ENCODE data around the gene PPARA. TPM values are rescaled to one million over a fixed set of nuclear protein-coding genes. Genes with fewer than 3 reads are reported as not detected.

PPARA gene
- total RNA-seq, 4 donors from 2014 or later = 26.9 to 41.9 (median 37.4) TPM

DNA sequence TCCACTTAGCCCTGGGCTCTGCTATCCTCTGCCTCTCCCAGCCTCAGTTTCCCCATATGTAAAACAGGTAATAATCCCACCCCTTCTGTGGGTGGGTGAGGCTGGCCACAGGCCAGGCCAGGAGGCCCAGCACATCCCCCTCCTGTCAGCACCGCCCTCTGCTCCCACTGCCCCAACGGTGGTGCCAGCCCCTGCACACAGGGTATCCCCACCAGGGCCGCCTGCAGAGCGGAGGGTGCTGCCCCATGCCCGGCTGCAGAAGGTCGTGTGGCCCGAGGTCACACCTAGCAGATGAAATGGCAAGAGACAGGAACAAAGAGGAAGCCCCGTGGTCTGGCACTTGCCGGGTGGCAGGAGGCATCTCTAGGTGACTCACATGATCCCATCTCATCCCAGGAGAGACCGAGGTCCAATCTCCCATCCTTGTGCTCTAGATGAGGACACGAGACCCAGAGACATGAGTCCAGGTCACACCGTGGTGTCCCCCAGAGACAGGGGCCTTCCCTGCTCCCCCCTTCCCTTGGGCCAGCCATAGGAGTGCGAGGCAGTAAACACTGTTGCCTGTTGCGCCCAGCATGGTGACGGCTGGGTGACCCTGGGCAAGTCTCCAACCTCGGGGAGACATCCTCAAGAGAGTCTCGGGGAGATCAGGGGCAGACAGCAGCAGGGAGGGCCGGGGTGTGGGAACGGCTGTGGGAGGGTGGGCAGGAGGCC lies 27.2 kb upstream of the PPARA start:
- Histone ChIP-seq H3K36me3 (no peaks in the 10 kb centered on the region), H3K27ac (no peak overlapping the region), H3K9me3 (no peaks in the 10 kb centered on the region), H3K27me3 (no peaks in the 10 kb centered on the region), H3K4me1 (peaks cover 0 to 4% of the 10 kb centered on the region in 2 donors), H3K4me3 (replicated peaks in 1 of 3) (no peak overlapping the region)
- intact Hi-C loops (cut with DNase I) = loop anchor here (10.0 kb wide), 1 partner anchor 422 kb away; no protein-coding TSS in a partner anchor
- WGBS, 2 donors = 75 to 88% methylated on average over 15 to 19 of the region's 19 CpGs
- no peak for DNase-seq
- no peak for TF ChIP-seq POLR2A (IDR thresholded peaks at IDR 0.05)
- TF ChIP-seq, protein P1, sequence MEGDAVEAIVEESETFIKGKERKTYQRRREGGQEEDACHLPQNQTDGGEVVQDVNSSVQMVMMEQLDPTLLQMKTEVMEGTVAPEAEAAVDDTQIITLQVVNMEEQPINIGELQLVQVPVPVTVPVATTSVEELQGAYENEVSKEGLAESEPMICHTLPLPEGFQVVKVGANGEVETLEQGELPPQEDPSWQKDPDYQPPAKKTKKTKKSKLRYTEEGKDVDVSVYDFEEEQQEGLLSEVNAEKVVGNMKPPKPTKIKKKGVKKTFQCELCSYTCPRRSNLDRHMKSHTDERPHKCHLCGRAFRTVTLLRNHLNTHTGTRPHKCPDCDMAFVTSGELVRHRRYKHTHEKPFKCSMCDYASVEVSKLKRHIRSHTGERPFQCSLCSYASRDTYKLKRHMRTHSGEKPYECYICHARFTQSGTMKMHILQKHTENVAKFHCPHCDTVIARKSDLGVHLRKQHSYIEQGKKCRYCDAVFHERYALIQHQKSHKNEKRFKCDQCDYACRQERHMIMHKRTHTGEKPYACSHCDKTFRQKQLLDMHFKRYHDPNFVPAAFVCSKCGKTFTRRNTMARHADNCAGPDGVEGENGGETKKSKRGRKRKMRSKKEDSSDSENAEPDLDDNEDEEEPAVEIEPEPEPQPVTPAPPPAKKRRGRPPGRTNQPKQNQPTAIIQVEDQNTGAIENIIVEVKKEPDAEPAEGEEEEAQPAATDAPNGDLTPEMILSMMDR (IDR thresholded peaks at IDR 0.05) = no peak

DNA sequence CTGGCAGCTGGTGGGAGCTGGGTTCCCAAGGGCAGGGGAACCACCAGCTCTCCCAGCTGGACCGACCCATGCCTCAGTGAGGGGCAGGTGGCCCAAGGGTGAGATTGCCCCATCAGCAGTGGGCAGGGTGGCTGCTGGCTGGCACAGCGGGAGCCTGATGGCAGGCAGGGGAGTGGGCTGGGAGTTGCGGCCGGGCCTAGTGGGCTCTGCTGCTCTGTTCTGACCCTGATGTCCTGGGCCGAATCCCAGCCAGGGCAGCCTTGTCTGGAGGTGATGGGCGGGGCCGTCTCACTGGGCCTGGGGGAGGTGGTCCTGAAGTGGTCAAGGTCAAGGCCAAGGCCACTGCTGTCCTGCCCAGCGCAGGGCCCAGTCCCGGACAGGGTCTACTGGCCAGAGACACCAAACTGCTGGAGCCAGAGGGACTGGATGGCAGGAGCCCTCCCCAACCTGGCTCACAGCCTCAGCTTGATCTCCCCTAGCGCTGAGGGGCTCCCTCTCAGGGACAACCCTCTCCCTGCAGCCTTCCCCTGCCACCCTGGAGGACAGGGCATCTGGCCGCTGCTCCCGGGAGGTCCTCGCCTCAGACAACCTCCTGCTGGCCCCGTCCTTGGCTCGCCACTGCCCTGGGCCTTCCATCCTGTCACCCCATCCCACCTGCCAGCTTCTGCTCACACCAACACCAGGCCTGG lies 26.5 kb upstream of the PPARA start:
- Histone ChIP-seq H3K36me3 (no peaks in the 10 kb centered on the region), H3K4me3 (replicated peaks in 1 of 3) (no peak overlapping the region), H3K9me3 (no peaks in the 10 kb centered on the region), H3K4me1 (peaks cover 0 to 4% of the 10 kb centered on the region in 2 donors), H3K27me3 (no peaks in the 10 kb centered on the region), H3K27ac (no peak overlapping the region)
- 91 to 95% methylated on average over 5 to 12 of the region's 15 CpGs for WGBS, 2 donors
- TF ChIP-seq, protein P1 (IDR thresholded peaks at IDR 0.05) = no peak
- TF ChIP-seq POLR2A (IDR thresholded peaks at IDR 0.05) = no peak
- DNase-seq = no peak
- intact Hi-C loops (cut with DNase I) = loop anchor here (2.0 to 10.0 kb wide), 2 partner anchors 191 to 421 kb away; no protein-coding TSS in a partner anchor

DNA sequence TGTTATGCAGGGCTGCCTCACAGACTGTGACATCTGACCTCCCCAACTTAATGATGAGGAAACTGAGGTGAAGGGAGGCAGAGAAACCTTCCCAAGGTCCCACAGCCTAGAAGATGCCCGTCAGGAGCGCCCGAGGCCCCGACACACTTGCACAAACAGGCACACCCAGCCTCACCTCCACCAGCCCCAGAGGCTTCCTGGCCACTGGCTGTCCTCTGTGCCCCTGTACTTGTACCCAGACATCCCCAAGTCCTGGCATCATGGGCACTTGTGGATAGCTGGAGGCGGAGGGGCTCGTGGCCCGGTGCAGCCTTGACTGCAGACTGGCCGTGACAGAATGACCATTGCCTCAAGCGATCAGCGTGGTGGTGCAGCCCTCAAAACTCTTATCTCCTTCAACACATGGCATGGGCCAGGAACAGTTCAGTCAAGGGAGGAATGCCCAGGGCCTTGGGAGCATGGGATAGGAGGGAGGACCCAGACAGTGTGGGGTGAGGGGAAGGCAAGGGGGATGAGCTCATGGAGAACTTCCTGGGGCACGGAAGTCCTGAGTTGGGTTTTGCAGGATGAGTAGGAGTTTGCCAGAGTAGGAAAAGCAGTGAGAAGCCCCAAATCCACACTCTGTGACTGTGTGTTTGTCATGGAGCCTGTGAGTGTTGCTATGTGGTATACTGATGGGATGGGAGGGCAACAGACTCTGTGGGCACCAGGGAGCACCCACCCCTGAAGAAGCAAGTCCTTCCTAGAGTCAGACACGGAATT lies 25.8 kb upstream of the PPARA start:
- Histone ChIP-seq H3K9me3 (no peaks in the 10 kb centered on the region), H3K4me1 (peaks cover 0 to 10% of the 10 kb centered on the region in 2 donors), H3K36me3 (no peaks in the 10 kb centered on the region), H3K27ac (no peak overlapping the region), H3K4me3 (replicated peaks in 1 of 3) (no peak overlapping the region), H3K27me3 (no peaks in the 10 kb centered on the region)
- DNase-seq = no peak
- intact Hi-C loops (cut with DNase I) = loop anchor here (2.0 to 10.0 kb wide), 2 partner anchors 190 to 420 kb away; no protein-coding TSS in a partner anchor
- TF ChIP-seq POLR2A (IDR thresholded peaks at IDR 0.05) = no peak
- TF ChIP-seq, protein P1 (IDR thresholded peaks at IDR 0.05) = no peak
- WGBS, 2 donors = 90 to 97% methylated on average over 5 to 12 of the region's 12 CpGs

DNA sequence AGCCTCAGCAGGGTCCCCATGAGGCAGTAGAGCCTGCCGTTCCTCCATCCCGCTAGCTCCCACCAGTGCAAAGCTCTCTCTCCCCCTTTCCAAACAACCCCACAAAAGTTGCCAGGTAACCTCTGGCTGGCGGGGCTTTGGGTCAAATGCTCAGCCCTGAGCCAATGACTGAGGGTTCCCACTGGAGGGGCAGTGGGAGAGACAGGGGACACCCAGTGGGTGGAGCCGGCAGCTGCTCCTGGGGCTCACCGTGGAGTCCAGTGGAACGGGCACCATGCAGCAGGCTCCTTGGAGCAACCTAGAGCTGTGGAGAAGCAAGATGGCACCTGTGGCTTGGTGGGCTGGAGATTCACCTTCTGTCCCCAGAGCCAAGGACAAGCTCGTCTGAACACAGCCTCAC lies 25.0 kb upstream of the PPARA start:
- no peaks in the 10 kb centered on the region for H3K9me3 ChIP-seq
- no peak overlapping the region for H3K27ac ChIP-seq
- peaks cover 0 to 12% of the 10 kb centered on the region in 2 donors for H3K4me1 ChIP-seq
- no peak for DNase-seq
- H3K36me3 ChIP-seq = no peaks in the 10 kb centered on the region
- 83 to 90% methylated on average over 2 to 6 of the region's 7 CpGs for WGBS, 2 donors
- TF ChIP-seq POLR2A (IDR thresholded peaks at IDR 0.05) = no peak
- TF ChIP-seq, protein P1 (IDR thresholded peaks at IDR 0.05) = no peak
- H3K27me3 ChIP-seq = no peaks in the 10 kb centered on the region
- intact Hi-C loops (cut with DNase I) = loop anchor here (2.0 to 10.0 kb wide), 2 partner anchors 189 to 419 kb away; no protein-coding TSS in a partner anchor
- no peak overlapping the region for H3K4me3 ChIP-seq (replicated peaks in 1 of 3)
